ENCODE results near the gene NEGR1.

- TF ChIP-seq EZH2 (IDR thresholded peaks at IDR 0.05; ENCODE audit: borderline replicate concordance) (no peak), CTCF (IDR thresholded peaks at IDR 0.05; ENCODE audit: poor library complexity) (no peak), EZH2phosphoT487 (IDR thresholded peaks at IDR 0.05; ENCODE audit: low read depth, severe bottlenecking, unreplicated experiment) (no peak)
Measured at GRCh38 chr1:71623888-71624287, 658.5 kb downstream of the NEGR1 start.

Data from hepatocyte (in vitro differentiated cells).